WI38 (cell line): ENCODE data around the gene LPP.

Source experiments
- H3K4me3 ChIP-seq: 2 replicates; pipeline ENCODE4 v1.5.1; 2011; ENCODE audit warnings: low read depth, mild to moderate bottlenecking, control low read depth, low read length
- TF ChIP-seq, protein P1 (sequence below): IDR thresholded peaks from 2 replicates; pipeline ENCODE4 v1.5.1; 2012; ENCODE audit warnings: low read depth, mild to moderate bottlenecking, control low read depth, low read length

Gene LPP

GRCh38 chr3:188680189-188680588, 526.2 kb downstream of the LPP start:
- no peak overlapping the region for H3K4me3 ChIP-seq
- TF ChIP-seq, protein P1, sequence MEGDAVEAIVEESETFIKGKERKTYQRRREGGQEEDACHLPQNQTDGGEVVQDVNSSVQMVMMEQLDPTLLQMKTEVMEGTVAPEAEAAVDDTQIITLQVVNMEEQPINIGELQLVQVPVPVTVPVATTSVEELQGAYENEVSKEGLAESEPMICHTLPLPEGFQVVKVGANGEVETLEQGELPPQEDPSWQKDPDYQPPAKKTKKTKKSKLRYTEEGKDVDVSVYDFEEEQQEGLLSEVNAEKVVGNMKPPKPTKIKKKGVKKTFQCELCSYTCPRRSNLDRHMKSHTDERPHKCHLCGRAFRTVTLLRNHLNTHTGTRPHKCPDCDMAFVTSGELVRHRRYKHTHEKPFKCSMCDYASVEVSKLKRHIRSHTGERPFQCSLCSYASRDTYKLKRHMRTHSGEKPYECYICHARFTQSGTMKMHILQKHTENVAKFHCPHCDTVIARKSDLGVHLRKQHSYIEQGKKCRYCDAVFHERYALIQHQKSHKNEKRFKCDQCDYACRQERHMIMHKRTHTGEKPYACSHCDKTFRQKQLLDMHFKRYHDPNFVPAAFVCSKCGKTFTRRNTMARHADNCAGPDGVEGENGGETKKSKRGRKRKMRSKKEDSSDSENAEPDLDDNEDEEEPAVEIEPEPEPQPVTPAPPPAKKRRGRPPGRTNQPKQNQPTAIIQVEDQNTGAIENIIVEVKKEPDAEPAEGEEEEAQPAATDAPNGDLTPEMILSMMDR: no peak

GRCh38 chr3:188680605-188681004, 526.6 kb downstream of the LPP start:
- TF ChIP-seq, protein P1: no peak

GRCh38 chr3:188682316-188682715, 528.4 kb downstream of the LPP start:
- TF ChIP-seq, protein P1: no peak
- no peak overlapping the region for H3K4me3 ChIP-seq

More at GRCh38 chr3:188680605-188681004, 526.6 kb downstream of the LPP start:
- H3K4me3 ChIP-seq: no peak overlapping the region

GRCh38 chr3:188683032-188683521, 529.1 kb downstream of the LPP start:
- TF ChIP-seq, protein P1: no peak
- no peak overlapping the region for H3K4me3 ChIP-seq

- no peak overlapping the region for H3K4me3 ChIP-seq
- TF ChIP-seq, protein P1: no peak
Measured at GRCh38 chr3:188684276-188684675, 530.3 kb downstream of the LPP start.

DNA sequence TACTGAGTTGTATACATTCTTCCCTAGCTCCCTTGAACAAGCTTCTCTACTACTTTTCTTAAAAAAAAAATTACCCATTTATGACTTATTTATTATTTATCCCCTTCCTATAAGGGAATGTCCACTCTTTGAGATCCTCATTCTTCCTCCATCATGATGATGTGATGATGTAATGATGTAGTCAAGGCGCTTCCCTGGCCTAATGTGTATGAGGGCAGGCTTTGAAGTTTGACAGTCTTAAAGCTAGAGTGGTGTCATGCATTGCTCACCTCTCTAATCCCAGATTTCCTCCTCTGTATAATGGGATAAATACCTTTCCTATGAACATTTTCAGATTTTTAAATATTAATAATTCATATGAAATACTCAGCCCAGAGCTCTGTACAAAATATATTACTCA, 531.8 kb downstream of the LPP start:
- no peak overlapping the region for H3K4me3 ChIP-seq
- TF ChIP-seq, protein P1: no peak

- TF ChIP-seq, protein P1: no peak
- no peak overlapping the region for H3K4me3 ChIP-seq
Measured at GRCh38 chr3:188686324-188686723, 532.4 kb downstream of the LPP start.
